KMS-11 (cell line): Measurements from ENCODE around the gene CCDC154.
"Not testable (repeated sequence)": the region's sequence is repeated elsewhere in the genome, so short reads cannot be mapped to it uniquely, and the experiment has no call there.

ENCODE experiments used
- H2AFZ ChIP-seq: fragments of 200-600 bp; sonication (generic); 2 replicates; pipeline ENCODE4 v1.6.1; 2016; ENCODE audit warnings: antibody characterized with exemption, mixed run types, low read depth
- H3K27ac ChIP-seq: fragments of 200-600 bp; sonication (generic); 2 replicates; pipeline ENCODE4 v1.6.1; 2016; ENCODE audit warnings: mild to moderate bottlenecking, mixed run types
- H3K27me3 ChIP-seq: fragments of 200-600 bp; sonication (generic); 2 replicates; pipeline ENCODE4 v1.6.1; 2017; ENCODE audit warnings: mild to moderate bottlenecking, low read depth, mixed run types, moderate library complexity; ENCODE audit not compliant: insufficient read depth
- H3K36me3 ChIP-seq: fragments of 200-600 bp; sonication (generic); 2 replicates; pipeline ENCODE4 v1.6.1; 2017; ENCODE audit warnings: mild to moderate bottlenecking, mixed run types; ENCODE audit not compliant: insufficient read depth
- H3K4me1 ChIP-seq: fragments of 200-600 bp; sonication (generic); 2 replicates; pipeline ENCODE4 v1.6.1; 2016; ENCODE audit warnings: mild to moderate bottlenecking, low read depth, mixed run types; ENCODE audit not compliant: poor library complexity, severe bottlenecking
- H3K4me2 ChIP-seq: fragments of 200-600 bp; sonication (generic); 2 replicates; pipeline ENCODE4 v1.7.0; 2016; ENCODE audit warnings: mild to moderate bottlenecking, mixed run types
- H3K4me3 ChIP-seq: fragments of 200-600 bp; sonication (generic); IDR thresholded peaks from 2 replicates; pipeline ENCODE4 v1.6.1; 2017; ENCODE audit warnings: low read depth, low read length, mixed read lengths; ENCODE audit not compliant: insufficient read depth
- H3K79me2 ChIP-seq: fragments of 200-600 bp; sonication (generic); 2 replicates; pipeline ENCODE4 v1.6.1; 2016; ENCODE audit warnings: low read depth, mixed run types; ENCODE audit not compliant: insufficient read depth
- H3K9ac ChIP-seq: fragments of 200-600 bp; sonication (generic); 2 replicates; pipeline ENCODE4 v1.6.1; 2016; ENCODE audit warnings: mild to moderate bottlenecking, mixed run types
- H4K20me1 ChIP-seq: fragments of 200-600 bp; sonication (generic); 2 replicates; pipeline ENCODE4 v1.6.1; 2016; ENCODE audit warnings: mild to moderate bottlenecking, mixed run types; ENCODE audit not compliant: insufficient read depth
- CTCF ChIP-seq: fragments of 200-600 bp; sonication (generic); conservative IDR thresholded peaks from 2 replicates; pipeline ENCODE4 v1.6.1; 2017; ENCODE audit warnings: low read depth, mild to moderate bottlenecking, antibody characterized with exemption, low read length, moderate library complexity, mixed read lengths

CCDC154 gene

GRCh38 chr16:1487395-1488053 is 43.2 kb upstream of the CCDC154 start:
- Histone ChIP-seq H2AFZ (no peak overlapping the region), H3K4me3 (no peak overlapping the region), H3K36me3 (no peaks in the 10 kb centered on the region), H3K27me3 (peaks cover 57% of the 10 kb centered on the region), H3K4me2 (no peak overlapping the region), H3K9ac (no peak overlapping the region), H3K79me2 (no peaks in the 10 kb centered on the region), H4K20me1 (no peaks in the 10 kb centered on the region), H3K27ac (no peak overlapping the region), H3K4me1 (peaks cover 5% of the 10 kb centered on the region)
- TF ChIP-seq CTCF = no peak

DNA sequence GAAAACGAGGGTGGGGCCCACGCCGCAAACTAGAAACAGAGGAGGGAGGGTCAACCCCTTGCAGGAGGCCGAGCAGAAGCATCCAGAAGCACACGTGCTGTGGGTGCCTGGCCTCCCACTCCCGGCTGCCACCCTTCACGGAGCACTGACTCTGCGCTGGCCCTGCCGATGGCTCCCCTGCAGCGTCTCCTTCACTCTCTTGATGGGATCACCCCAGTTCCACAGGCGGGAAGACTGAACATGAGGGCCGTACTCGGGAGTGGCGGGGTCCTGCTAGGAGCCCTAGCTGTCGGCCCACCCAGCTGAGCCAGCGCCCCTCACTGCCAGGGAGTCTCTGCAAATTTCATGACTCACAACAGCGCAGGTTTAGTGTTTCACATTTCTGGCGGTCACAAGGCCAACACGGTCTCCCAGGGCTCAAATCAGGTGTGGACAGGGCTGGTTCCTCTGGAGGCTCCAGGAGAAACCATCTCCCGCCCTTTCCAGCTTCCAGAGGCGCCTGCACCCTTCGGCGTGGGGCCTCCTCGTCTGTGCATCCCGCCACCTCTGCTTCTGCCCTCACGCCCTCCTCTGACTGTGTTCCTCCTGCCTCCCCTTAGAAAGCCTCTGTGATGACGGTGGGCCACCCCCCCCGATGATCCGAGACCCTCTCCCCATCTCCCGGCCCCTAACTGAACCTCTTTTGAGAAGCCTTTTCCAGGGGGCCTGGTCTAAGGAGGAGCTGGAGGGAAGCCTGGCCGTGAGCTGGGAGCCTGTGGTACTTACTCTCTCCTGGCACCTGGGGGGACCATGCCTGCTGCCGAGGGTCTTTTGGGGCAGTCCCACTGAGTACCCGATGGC is 42.4 kb upstream of the CCDC154 start:
- Histone ChIP-seq H2AFZ (no peak overlapping the region), H3K79me2 (no peaks in the 10 kb centered on the region), H3K36me3 (no peaks in the 10 kb centered on the region), H3K9ac (no peak overlapping the region), H3K4me3 (no peak overlapping the region), H3K4me2 (no peak overlapping the region), H4K20me1 (no peaks in the 10 kb centered on the region), H3K27me3 (peaks cover 64% of the 10 kb centered on the region), H3K27ac (no peak overlapping the region), H3K4me1 (peaks cover 8% of the 10 kb centered on the region)
- TF ChIP-seq CTCF = no peak

DNA sequence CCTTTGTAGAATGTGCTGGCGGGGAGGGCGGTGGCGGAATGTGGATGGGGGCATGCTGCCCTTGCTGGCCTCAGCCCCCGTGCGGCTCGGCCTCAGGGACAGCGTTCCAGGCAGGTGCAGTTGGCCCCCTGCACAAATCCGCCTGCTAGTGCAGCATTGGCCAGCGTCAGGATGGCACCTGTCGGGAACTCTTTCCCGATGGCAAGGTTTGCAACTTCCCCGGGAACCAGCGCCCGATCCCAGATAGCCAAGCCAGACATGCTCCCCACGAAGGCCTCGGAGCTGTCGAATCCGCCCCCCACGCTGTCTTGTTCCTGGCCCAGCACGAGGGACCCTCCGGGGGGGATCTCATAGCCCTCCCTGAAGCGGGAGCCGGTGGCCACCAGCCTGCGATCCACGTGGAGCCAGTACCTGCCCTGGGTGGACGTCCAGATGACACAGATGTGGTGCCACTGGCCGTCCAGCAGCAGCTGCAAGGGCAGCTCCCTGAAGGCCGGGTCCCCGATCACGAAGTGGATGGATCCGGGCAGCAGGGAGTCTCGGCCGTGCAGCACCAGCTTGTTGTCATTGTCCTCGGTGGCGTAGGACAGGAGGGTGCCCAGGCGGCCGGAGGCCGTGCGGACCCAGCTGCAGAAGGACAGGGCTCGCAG is 41.6 kb upstream of the CCDC154 start:
- H3K4me2 ChIP-seq = no peak overlapping the region
- no peak overlapping the region for H3K9ac ChIP-seq
- H3K36me3 ChIP-seq = no peaks in the 10 kb centered on the region
- H3K27ac ChIP-seq = no peak overlapping the region
- no peak for TF ChIP-seq CTCF
- H3K79me2 ChIP-seq = no peaks in the 10 kb centered on the region
- no peak overlapping the region for H2AFZ ChIP-seq
- no peak overlapping the region for H3K4me3 ChIP-seq
- peaks cover 66% of the 10 kb centered on the region for H3K27me3 ChIP-seq
- no peaks in the 10 kb centered on the region for H4K20me1 ChIP-seq
- H3K4me1 ChIP-seq = peaks cover 8% of the 10 kb centered on the region

GRCh38 chr16:1481906-1482835 is 37.8 kb upstream of the CCDC154 start:
- Histone ChIP-seq H3K4me1 (peaks cover 8% of the 10 kb centered on the region), H3K4me2 (no peak overlapping the region), H2AFZ (no peak overlapping the region; the same call in 1 of the 2 replicates), H3K27ac (no peak overlapping the region), H3K9ac (no peak overlapping the region), H3K79me2 (no peaks in the 10 kb centered on the region), H3K36me3 (no peaks in the 10 kb centered on the region), H3K4me3 (no peak overlapping the region), H4K20me1 (no peaks in the 10 kb centered on the region), H3K27me3 (peaks cover 55% of the 10 kb centered on the region)
- TF ChIP-seq CTCF = no peak

- not testable (repeated sequence) for H4K20me1 ChIP-seq, H3K4me3 ChIP-seq, H3K79me2 ChIP-seq, H3K27ac ChIP-seq, H2AFZ ChIP-seq, H3K4me2 ChIP-seq, H3K36me3 ChIP-seq, H3K9ac ChIP-seq
- Histone ChIP-seq H3K27me3 (peaks cover 25% of the 10 kb centered on the region), H3K4me1 (peaks cover 15% of the 10 kb centered on the region)
Observed at GRCh38 chr16:1478937-1479336, 34.6 kb upstream of the CCDC154 start.
